ENCODE data around the gene PTP4A1.

Gene PTP4A1

DNA sequence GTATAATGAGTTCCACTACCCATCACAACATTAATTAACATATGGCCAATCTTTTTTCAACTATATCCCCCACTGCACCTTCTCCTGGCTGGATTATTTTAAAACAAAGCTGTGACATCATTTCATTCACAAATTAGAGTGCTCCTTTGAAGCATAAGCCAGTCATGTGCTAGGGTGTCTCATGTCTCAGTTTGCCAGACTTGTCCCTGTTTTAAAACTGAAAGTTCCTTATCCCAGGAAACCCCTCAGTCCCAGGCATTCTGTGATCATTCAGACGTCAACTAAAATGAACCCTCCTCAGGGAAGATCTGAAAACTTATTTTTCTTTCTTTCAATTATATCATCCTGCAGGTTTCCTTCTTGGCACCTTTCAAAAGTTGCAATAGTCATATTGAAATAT is 29.3 kb upstream of the PTP4A1 start:
- TF ChIP-seq, protein P1, sequence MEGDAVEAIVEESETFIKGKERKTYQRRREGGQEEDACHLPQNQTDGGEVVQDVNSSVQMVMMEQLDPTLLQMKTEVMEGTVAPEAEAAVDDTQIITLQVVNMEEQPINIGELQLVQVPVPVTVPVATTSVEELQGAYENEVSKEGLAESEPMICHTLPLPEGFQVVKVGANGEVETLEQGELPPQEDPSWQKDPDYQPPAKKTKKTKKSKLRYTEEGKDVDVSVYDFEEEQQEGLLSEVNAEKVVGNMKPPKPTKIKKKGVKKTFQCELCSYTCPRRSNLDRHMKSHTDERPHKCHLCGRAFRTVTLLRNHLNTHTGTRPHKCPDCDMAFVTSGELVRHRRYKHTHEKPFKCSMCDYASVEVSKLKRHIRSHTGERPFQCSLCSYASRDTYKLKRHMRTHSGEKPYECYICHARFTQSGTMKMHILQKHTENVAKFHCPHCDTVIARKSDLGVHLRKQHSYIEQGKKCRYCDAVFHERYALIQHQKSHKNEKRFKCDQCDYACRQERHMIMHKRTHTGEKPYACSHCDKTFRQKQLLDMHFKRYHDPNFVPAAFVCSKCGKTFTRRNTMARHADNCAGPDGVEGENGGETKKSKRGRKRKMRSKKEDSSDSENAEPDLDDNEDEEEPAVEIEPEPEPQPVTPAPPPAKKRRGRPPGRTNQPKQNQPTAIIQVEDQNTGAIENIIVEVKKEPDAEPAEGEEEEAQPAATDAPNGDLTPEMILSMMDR (IDR thresholded peaks at IDR 0.05; ENCODE audit: insufficient read depth, low read depth, low read length, missing control alignments) = no peak
- H3K4me3 ChIP-seq (ENCODE audit: low read length) = no peak overlapping the region
- no peak for DNase-seq (ENCODE audit: low read depth)

GRCh38 chr6:63543982-63544381 is 28.3 kb upstream of the PTP4A1 start:
- no peak for DNase-seq (ENCODE audit: low read depth)
- no peak overlapping the region for H3K4me3 ChIP-seq (ENCODE audit: low read length)
- TF ChIP-seq, protein P1 (IDR thresholded peaks at IDR 0.05; ENCODE audit: insufficient read depth, low read depth, low read length, missing control alignments) = no peak

GRCh38 chr6:63546236-63546635 is 26.0 kb upstream of the PTP4A1 start:
- DNase-seq (ENCODE audit: low read depth) = no peak
- no peak overlapping the region for H3K4me3 ChIP-seq (ENCODE audit: low read length)
- TF ChIP-seq, protein P1 (IDR thresholded peaks at IDR 0.05; ENCODE audit: insufficient read depth, low read depth, low read length, missing control alignments) = no peak

DNA sequence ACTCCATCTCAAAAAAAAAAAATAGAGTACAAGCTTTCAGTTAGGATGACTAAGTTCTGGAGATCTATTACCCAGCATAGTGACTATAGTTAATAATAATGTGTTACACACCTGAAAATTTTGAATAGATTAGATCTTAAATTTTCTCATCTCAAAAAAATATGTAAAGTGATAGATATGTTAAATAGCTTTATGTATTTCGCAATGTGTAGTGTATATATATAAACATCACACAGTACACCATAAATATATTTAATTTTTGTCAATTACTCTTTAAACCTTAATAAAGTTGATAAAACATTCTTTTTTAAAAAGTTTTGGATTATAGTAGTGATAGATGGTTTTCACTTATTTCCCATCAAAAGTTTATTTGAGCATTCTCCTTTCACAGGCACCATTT is 25.6 kb upstream of the PTP4A1 start:
- no peak for DNase-seq (ENCODE audit: low read depth)
- TF ChIP-seq, protein P1 (IDR thresholded peaks at IDR 0.05; ENCODE audit: insufficient read depth, low read depth, low read length, missing control alignments) = no peak
- H3K4me3 ChIP-seq (ENCODE audit: low read length) = no peak overlapping the region

- no peak overlapping the region for H3K4me3 ChIP-seq (ENCODE audit: low read length)
- TF ChIP-seq, protein P1 (IDR thresholded peaks at IDR 0.05; ENCODE audit: insufficient read depth, low read depth, low read length, missing control alignments) = no peak
- no peak for DNase-seq (ENCODE audit: low read depth)
These were observed 23.2 kb upstream of the PTP4A1 start for GRCh38 chr6:63549076-63549475.

- no peak for DNase-seq (ENCODE audit: low read depth)
- no peak overlapping the region for H3K4me3 ChIP-seq (ENCODE audit: low read length)
- TF ChIP-seq, protein P1 (IDR thresholded peaks at IDR 0.05; ENCODE audit: insufficient read depth, low read depth, low read length, missing control alignments) = no peak
These were observed 19.1 kb upstream of the PTP4A1 start for GRCh38 chr6:63553208-63553607.

DNA sequence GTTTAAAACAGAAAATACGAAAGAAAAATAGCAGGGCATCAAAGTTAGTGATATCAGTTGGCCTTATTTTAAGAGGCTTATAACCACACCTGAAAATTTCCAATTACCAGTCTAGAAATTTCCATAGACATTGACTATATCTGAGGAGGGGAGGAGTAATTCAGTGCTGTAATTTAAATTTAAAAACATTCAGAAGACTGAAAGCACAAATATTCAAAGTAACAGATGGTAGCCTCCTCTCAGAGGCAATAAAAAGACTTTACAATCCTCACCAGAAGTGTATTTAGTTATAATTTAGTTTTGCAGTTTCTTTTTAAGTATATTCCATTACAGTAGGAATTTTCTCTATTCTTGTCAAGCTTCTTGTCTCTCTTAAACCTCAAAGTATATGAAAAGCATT is 18.4 kb upstream of the PTP4A1 start:
- DNase-seq (ENCODE audit: low read depth) = no peak
- no peak overlapping the region for H3K4me3 ChIP-seq (ENCODE audit: low read length)
- TF ChIP-seq, protein P1 (IDR thresholded peaks at IDR 0.05; ENCODE audit: insufficient read depth, low read depth, low read length, missing control alignments) = no peak
